Measurements from ENCODE around the gene SOBP.
"Not testable (repeated sequence)": the region's sequence is repeated elsewhere in the genome, so short reads cannot be mapped to it uniquely, and the experiment has no call there.

Gene SOBP

GRCh38 chr6:107488875-107489635 lies 862 bp upstream of the SOBP start:
- peak; percentile 57 to 82 for DNase-seq

GRCh38 chr6:107490566-107491137 lies 735 bp downstream of the SOBP start:
- DNase-seq = peak in 1 of 2 experiments; percentile 59

DNA sequence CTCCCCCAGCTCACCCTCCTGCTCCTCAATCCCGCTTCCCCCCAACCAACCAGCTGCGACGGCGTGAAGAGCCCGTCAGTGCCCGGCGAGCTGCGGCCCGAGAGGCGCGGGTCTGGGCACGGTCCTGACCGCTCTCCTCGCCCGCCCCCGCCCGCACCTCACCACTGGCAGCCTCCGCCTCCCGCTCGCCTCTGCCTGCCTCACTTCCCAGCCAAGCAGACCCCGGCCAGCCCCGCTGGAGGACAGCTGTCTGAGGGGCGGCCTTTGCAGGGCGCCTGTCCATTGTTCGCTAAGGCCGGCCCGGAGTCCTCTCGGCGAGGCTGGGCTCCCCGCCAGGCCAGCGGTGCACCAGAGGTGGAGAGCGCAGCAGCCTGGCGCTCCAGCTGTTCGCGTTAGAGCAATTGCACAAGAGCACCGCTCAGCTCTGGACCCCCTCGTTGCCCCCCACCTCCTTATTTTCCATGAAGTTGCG lies 1.3 kb downstream of the SOBP start:
- peak in 1 of 2 experiments; percentile 80 for DNase-seq

- DNase-seq = peak; percentile 80 to 82
Observed at GRCh38 chr6:107491760-107492660, 2.1 kb downstream of the SOBP start.

DNA sequence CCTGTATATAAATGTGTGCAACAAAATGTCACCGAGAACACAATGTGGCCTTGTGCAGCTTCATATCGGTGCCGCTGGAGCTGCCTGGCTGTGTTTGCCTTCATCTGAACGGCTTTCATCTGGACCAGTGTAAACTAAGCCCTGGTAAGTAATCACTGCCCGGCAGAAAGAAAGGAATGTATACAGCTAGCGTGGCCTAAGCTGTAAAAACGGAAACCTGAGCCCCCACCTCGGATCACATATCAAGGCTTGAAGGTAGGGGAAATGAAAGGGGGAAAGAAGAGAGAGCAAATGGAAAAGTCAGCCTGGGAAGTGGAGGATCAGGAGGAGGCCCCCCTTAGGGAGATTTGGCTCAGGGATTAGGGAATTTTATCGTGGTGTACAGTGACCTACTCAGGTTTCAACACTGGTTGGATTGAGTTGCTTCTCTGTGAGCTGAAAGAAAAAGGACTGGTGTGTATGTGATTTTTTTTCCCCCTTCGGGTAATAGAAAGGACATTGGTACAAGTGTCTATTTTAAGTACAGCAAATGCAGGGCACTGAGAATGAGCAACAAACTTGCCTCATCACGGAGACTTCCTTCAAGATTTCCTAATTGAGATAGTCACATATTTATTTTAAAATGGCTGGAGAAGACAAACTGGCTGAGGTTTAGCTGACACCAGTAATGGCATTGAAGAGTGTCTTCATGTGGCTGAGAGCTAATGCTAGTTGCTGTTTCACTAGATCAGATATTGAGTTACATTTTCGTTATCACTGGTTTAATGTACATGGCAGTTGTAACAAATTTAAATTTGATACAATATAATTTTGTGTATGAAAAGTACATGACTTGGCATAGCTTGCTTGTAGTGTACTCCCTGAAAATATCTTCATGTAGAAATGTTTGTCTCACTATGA lies 3.5 kb downstream of the SOBP start:
- peak; percentile 76 to 87 for DNase-seq

DNA sequence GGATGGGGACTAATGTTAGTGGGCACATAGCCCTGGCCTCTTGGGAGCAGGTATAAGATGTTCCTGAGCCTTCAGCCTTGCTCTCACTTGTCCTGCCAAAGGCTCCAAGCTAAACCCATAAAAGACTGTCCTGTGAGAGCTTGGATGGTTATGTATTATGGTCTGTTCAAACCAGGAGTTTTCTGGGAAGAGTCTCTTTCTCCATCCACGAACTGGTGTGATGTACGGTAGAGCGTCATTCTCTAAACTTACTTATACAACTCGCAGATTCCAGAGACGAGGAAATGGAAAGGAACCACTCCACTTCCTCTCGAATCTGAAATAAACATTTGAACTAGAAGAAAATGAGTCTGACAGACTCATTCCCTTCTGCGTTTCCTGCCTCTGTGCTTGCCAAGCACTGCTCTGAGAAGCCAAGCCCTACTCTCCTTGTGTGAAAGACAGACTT lies 5.3 kb downstream of the SOBP start:
- DNase-seq = no peak

- DNase-seq = no peak
Observed at GRCh38 chr6:107495971-107496370, 6.1 kb downstream of the SOBP start.

GRCh38 chr6:107496892-107497684 lies 7.2 kb downstream of the SOBP start:
- DNase-seq = no peak

GRCh38 chr6:107504270-107505026 lies 14.5 kb downstream of the SOBP start:
- no peak for DNase-seq

DNA sequence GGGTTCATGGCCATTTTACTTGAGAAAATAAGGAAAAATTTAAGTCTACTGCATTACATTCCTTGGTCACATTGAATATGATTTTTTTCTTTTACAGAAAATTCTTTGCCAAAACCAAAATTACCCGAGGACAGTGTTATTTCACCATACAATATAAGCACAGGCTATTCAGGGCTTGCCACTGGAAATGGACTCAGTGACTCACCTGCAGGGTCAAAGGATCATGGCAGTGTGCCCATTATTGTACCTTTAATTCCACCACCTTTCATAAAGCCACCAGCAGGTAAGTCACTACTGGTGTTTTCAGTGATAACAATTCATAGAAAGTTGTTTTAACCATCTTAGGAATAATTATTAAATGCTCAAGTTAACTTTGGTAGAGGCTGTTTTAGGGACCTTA lies 16.2 kb downstream of the SOBP start:
- no peak for DNase-seq

- DNase-seq = peak; percentile 5 to 50
Observed at GRCh38 chr6:107509506-107509905, 19.6 kb downstream of the SOBP start.

DNA sequence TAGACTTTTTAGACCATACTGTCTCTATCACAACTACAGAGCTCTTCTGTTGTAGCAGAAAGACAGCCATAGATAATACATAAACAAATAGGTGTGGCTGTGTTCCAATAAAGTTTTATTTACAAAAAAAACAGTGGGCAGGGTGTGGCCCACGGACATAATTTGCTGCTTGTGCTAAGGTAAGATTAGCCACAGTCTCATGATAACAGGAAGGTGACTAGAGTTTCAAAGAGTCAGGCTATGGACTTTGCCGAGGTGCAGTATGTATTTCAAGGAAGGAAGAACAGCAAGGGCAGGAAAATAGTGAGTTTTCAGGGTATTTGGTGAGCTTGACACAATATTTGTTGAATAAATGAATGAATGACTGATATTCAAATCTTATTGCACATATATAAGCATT lies 20.2 kb downstream of the SOBP start:
- DNase-seq = no peak

- DNase-seq = no peak
Observed at GRCh38 chr6:107511511-107511993, 21.6 kb downstream of the SOBP start.

- DNase-seq = no peak
Observed at GRCh38 chr6:107513214-107513613, 23.3 kb downstream of the SOBP start.

DNA sequence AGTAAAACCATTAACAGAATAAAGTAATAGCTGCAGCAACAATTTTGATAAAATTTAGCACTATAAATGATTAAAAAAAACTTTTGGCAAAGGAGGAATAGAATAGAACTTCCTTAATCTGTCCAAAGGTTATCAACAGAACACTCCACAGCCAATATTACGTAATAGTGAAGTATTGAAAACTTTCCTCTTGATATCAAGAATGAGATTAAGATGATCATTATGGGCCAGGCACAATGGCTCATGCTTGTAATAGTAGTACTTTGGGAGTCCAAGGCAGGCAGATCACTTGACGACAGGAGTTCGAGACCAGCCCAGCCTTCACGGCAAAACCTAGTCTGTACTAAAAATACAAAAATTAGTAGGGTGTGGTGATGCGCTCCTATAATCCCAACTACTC lies 26.0 kb downstream of the SOBP start:
- DNase-seq = no peak

- DNase-seq = no peak
Observed at GRCh38 chr6:107517274-107517673, 27.4 kb downstream of the SOBP start.

- DNase-seq = not testable (repeated sequence)
Observed at GRCh38 chr6:107519224-107519623, 29.3 kb downstream of the SOBP start.

DNA sequence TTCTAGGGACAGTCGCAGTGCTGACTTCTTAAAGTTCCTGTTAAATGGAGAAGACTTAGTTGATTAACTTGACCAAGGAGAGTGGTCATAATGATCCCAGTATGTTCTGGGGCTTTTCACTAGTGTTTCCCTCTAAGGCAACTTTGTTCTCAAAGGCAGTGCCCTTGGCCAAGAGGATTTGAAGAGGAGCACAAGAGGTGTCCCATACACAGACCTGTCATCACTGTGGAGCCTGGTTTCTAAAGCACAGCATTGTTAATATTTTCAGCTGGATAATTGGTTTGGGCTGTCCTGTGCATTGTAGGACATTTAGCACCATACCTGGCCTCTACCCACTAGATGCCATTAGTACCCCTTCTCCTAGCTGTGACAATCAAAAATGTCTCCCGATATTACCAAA lies 30.8 kb downstream of the SOBP start:
- DNase-seq = not testable (repeated sequence)

GRCh38 chr6:107523054-107523791 lies 33.3 kb downstream of the SOBP start:
- no peak for DNase-seq

GRCh38 chr6:107523794-107524193 lies 33.9 kb downstream of the SOBP start:
- DNase-seq = no peak
